ENCODE data around the gene AP1G2.

GRCh38 chr14:23614395-23614828, 46.8 kb upstream of the AP1G2 start:
- TF ChIP-seq CTCF (IDR thresholded peaks at IDR 0.05) = no peak
- no peak for TF ChIP-seq EP300 (IDR thresholded peaks at IDR 0.05)
- no peak for TF ChIP-seq POLR2A (IDR thresholded peaks at IDR 0.05)
- no peak for TF ChIP-seq POLR2AphosphoS5 (IDR thresholded peaks at IDR 0.05)

All from upper lobe of left lung (tissue), 4 donors.